AG10803 (cell line): ENCODE data around the gene TMEM37.

Experiments used
- DNase-seq: peaks from one replicate; pipeline ENCODE4 v3.0.0; 2010; ENCODE audit warnings: low read depth
- H3K4me3 ChIP-seq: 2 replicates; pipeline ENCODE4 v1.5.1; 2011; ENCODE audit warnings: mild to moderate bottlenecking, low read length, control low read depth
- TF ChIP-seq, protein P1 (sequence below): conservative IDR thresholded peaks from 2 replicates; pipeline ENCODE4 v1.5.1; 2011; ENCODE audit warnings: mild to moderate bottlenecking, low read length, control low read depth, inconsistent platforms

Gene TMEM37

GRCh38 chr2:119424284-119425118 is 7.2 kb upstream of the TMEM37 start:
- no peak overlapping the region for H3K4me3 ChIP-seq
- TF ChIP-seq, protein P1, sequence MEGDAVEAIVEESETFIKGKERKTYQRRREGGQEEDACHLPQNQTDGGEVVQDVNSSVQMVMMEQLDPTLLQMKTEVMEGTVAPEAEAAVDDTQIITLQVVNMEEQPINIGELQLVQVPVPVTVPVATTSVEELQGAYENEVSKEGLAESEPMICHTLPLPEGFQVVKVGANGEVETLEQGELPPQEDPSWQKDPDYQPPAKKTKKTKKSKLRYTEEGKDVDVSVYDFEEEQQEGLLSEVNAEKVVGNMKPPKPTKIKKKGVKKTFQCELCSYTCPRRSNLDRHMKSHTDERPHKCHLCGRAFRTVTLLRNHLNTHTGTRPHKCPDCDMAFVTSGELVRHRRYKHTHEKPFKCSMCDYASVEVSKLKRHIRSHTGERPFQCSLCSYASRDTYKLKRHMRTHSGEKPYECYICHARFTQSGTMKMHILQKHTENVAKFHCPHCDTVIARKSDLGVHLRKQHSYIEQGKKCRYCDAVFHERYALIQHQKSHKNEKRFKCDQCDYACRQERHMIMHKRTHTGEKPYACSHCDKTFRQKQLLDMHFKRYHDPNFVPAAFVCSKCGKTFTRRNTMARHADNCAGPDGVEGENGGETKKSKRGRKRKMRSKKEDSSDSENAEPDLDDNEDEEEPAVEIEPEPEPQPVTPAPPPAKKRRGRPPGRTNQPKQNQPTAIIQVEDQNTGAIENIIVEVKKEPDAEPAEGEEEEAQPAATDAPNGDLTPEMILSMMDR, result no peak
- no peak for DNase-seq

GRCh38 chr2:119425119-119425405 is 6.6 kb upstream of the TMEM37 start:
- TF ChIP-seq, protein P1, result no peak
- DNase-seq, result no peak
- no peak overlapping the region for H3K4me3 ChIP-seq

DNA sequence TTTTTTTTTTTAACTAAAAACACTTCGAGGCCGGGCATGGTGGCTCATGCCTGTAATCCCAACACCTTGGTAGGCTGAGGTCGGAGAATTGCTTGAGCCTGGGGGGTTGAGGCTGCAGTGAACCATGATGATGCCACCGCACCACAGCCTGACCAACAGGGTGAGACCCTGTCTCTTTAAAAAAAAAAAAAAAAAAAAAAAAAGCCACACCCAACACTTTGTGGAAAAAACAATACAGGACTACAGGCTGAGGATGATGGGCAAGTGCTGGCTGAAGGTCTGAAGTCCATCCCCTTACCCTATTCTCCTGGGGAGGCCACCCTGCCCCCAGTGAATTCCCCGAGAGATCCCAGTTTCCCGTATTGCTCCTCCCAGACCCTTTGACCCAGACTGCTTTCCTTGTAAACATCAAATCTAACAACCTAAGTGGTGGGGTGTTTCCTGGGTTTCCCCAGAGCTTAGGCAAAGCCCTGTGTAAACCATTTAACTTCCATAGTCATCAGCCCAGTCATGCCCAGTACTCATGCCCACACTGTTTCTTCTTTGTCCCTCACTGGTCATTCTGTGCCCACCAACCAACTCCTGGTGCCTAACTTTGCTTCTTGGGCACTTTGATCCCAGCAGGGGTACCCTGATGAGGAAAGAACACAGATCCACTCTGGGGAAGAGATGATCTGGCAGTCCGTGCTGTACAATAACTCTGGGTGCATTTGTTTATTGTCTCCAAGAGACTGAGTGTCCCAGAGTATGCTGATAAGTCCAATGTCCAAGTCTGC is 5.8 kb upstream of the TMEM37 start:
- DNase-seq, result no peak
- no peak overlapping the region for H3K4me3 ChIP-seq
- TF ChIP-seq, protein P1, result no peak

- TF ChIP-seq, protein P1, result no peak
- H3K4me3 ChIP-seq, result no peak overlapping the region
- DNase-seq, result no peak
Measured at GRCh38 chr2:119426396-119426675, 5.3 kb upstream of the TMEM37 start.

DNA sequence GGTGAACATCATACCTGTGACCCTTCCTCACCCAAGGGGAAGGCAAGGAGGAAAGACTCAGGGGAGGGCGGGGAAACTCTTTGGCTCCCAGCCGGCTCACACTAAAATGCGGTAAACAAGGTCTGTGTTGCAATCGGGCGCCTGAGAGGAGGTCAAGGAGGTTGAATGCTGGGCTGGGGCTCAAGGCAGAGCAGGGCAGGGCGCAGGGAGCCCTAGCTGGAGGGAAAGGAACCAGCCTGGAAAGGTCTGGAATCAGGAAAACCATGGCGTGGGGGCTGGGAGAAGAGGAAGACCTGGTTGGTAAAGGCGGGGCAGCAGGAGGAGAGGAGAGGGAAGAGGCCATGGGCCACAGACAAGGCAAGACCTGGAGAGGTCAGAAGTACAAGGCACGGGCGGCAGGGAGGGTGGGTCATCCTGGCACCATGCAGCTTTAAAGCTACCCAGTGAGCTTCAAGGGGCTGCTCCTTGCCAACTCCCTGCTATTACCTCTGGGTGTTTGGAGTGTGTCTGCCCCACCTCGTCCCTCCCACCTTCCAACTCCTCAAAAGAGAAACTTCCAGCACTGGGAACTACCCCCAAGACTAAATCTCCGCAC is 4.8 kb upstream of the TMEM37 start:
- H3K4me3 ChIP-seq, result no peak overlapping the region
- TF ChIP-seq, protein P1, result no peak
- DNase-seq, result no peak

GRCh38 chr2:119427756-119428155 is 3.9 kb upstream of the TMEM37 start:
- no peak overlapping the region for H3K4me3 ChIP-seq
- DNase-seq, result no peak
- TF ChIP-seq, protein P1, result no peak
